GM23338 (cell line): Measurements from ENCODE around the gene OBP2A. TPM values are rescaled to one million over a fixed set of nuclear protein-coding genes. Genes with fewer than 3 reads are reported as not detected.

ENCODE experiments used
- ATAC-seq: fragments of 200-7000 bp; cut with Tn5 transposase; 3 replicates; pipeline ENCODE4 v1.9.1; 2020
- DNase-seq: peaks from one replicate; pipeline ENCODE4 v3.0.0-alpha.2; 2015; ENCODE audit warnings: low spot score
- H2AFZ ChIP-seq: fragments of 200-600 bp; sonication (generic); 2 replicates; pipeline ENCODE4 v1.8.0; 2016; ENCODE audit warnings: antibody characterized with exemption, mild to moderate bottlenecking, moderate library complexity
- H3F3A ChIP-seq: fragments of 200-600 bp; sonication (generic); replicated peaks from 2 replicates; pipeline ENCODE4 v1.8.0; 2017; ENCODE audit warnings: antibody characterized with exemption, mixed run types, low read depth
- H3K27ac ChIP-seq: fragments of 200-600 bp; sonication (generic); 2 replicates; pipeline ENCODE4 v1.6.1; 2016; ENCODE audit warnings: low read depth
- H3K27me3 ChIP-seq: fragments of 200-600 bp; sonication (generic); 2 replicates; pipeline ENCODE4 v1.8.0; 2016; ENCODE audit warnings: mild to moderate bottlenecking, mixed run types, moderate library complexity; ENCODE audit not compliant: insufficient read depth
- H3K36me3 ChIP-seq: fragments of 200-600 bp; sonication (generic); 2 replicates; pipeline ENCODE4 v1.8.0; 2016; ENCODE audit warnings: mild to moderate bottlenecking; ENCODE audit not compliant: insufficient read depth
- H3K4me1 ChIP-seq: fragments of 200-600 bp; sonication (generic); 2 replicates; pipeline ENCODE4 v1.8.0; 2016; ENCODE audit warnings: mild to moderate bottlenecking, moderate library complexity; ENCODE audit not compliant: insufficient read depth
- H3K4me2 ChIP-seq: fragments of 200-600 bp; sonication (generic); 2 replicates; pipeline ENCODE4 v1.7.1; 2017; ENCODE audit warnings: mixed run types
- H3K4me3 ChIP-seq: fragments of 200-600 bp; sonication (generic); 2 replicates; pipeline ENCODE4 v1.6.1; 2016; ENCODE audit warnings: mixed run types
- H3K79me2 ChIP-seq: fragments of 200-600 bp; sonication (generic); replicated peaks from 2 replicates; pipeline ENCODE4 v1.8.0; 2017; ENCODE audit warnings: mild to moderate bottlenecking; ENCODE audit not compliant: insufficient read depth
- H3K9me2 ChIP-seq: fragments of 200-600 bp; sonication (generic); 2 replicates; pipeline ENCODE4 v1.8.0; 2017; ENCODE audit not compliant: insufficient read depth
- H4K20me1 ChIP-seq: fragments of 200-600 bp; sonication (generic); replicated peaks from 2 replicates; pipeline ENCODE4 v1.8.0; 2017; ENCODE audit warnings: mild to moderate bottlenecking; ENCODE audit not compliant: insufficient read depth
- H3K27ac Mint-ChIP-seq: 2 replicates; pipeline ENCODE4 v1.8.0; 2020; ENCODE audit warnings: inconsistent platforms, mild to moderate bottlenecking, moderate library complexity, mixed read lengths
- H3K27me3 Mint-ChIP-seq: 3 replicates; pipeline ENCODE4 v1.8.0; 2022; ENCODE audit warnings: low read depth, mild to moderate bottlenecking, moderate library complexity, mixed read lengths, inconsistent platforms; ENCODE audit not compliant: insufficient read depth, poor library complexity
- H3K36me3 Mint-ChIP-seq: 3 replicates; pipeline ENCODE4 v1.8.0; 2021; ENCODE audit warnings: low read depth, mild to moderate bottlenecking, inconsistent platforms, moderate library complexity, mixed read lengths
- H3K4me1 Mint-ChIP-seq: 3 replicates; pipeline ENCODE4 v1.8.0; 2020; ENCODE audit warnings: mild to moderate bottlenecking, inconsistent platforms, mixed read lengths
- H3K4me3 Mint-ChIP-seq: 3 replicates; pipeline ENCODE4 v1.8.0; 2021; ENCODE audit warnings: moderate library complexity, mild to moderate bottlenecking, inconsistent platforms, mixed read lengths
- H3K9me3 Mint-ChIP-seq: 3 replicates; pipeline ENCODE4 v1.8.0; 2020; ENCODE audit warnings: moderate library complexity, mild to moderate bottlenecking, inconsistent platforms, mixed read lengths
- EZH2phosphoT487 ChIP-seq: fragments of 200-600 bp; sonication (generic); IDR thresholded peaks from one replicate; pipeline ENCODE4 v1.8.1; 2018; ENCODE audit warnings: antibody characterized with exemption; ENCODE audit not compliant: unreplicated experiment
- JUNB ChIP-seq: IDR thresholded peaks from one replicate; pipeline ENCODE4 v1.6.1; 2016; ENCODE audit warnings: antibody characterized with exemption; ENCODE audit not compliant: unreplicated experiment
- NANOG ChIP-seq: IDR thresholded peaks from 2 replicates; pipeline ENCODE4 v1.6.1; 2016; ENCODE audit warnings: antibody characterized with exemption, borderline replicate concordance
- POLR2AphosphoS5 ChIP-seq: IDR thresholded peaks from 2 replicates; pipeline ENCODE4 v1.6.1; 2016; ENCODE audit warnings: antibody characterized with exemption, low read depth
- ZNF114 ChIP-seq: fragments of 250-450 bp; sonication (Bioruptor Pico); IDR thresholded peaks from 2 replicates; pipeline ENCODE4 v1.5.0; 2020; ENCODE audit warnings: mild to moderate bottlenecking, moderate library complexity
- ZNF331 ChIP-seq: fragments of 250-450 bp; sonication (Bioruptor Pico); IDR thresholded peaks from 2 replicates; pipeline ENCODE4 v1.5.0; 2020; ENCODE audit warnings: low read depth, mild to moderate bottlenecking, moderate library complexity
- polyA plus RNA-seq: library from polyadenylated mRNA; unstranded; fragments of >200 nt; fragmentation: Nextera tagmentation; extraction: Ambion mirVana; gene quantifications from 2 replicates; pipeline ENCODE4 v1.2.1, GENCODE V29; 2016
- total RNA-seq: library from RNA; depleted of rRNA; stranded (reverse); fragments of >200 nt; shearing (Covaris generic); gene quantifications from 2 replicates; pipeline ENCODE4 v1.2.3, GENCODE V29; 2014
- TF ChIP-seq, protein P1 (sequence below): IDR thresholded peaks from one replicate; pipeline ENCODE4 v1.6.1; 2018; ENCODE audit warnings: antibody characterized with exemption; ENCODE audit not compliant: unreplicated experiment
- TF ChIP-seq, protein P2 (sequence below), 2 experiments: fragments of 200-600 bp in 1 of 2; sonication (generic) in 1 of 2; conservative IDR thresholded peaks; 2 replicates each; pipeline versions ENCODE4 v1.5.1 to v1.6.1; 2016 to 2017; ENCODE audit warnings: antibody characterized with exemption in 2 of 2, low read depth in 2 of 2, mild to moderate bottlenecking in 2 of 2, moderate library complexity in 1 of 2

Gene OBP2A
- total and polyA plus RNA-seq, 2 experiments from 2014 or later: not detected

DNA sequence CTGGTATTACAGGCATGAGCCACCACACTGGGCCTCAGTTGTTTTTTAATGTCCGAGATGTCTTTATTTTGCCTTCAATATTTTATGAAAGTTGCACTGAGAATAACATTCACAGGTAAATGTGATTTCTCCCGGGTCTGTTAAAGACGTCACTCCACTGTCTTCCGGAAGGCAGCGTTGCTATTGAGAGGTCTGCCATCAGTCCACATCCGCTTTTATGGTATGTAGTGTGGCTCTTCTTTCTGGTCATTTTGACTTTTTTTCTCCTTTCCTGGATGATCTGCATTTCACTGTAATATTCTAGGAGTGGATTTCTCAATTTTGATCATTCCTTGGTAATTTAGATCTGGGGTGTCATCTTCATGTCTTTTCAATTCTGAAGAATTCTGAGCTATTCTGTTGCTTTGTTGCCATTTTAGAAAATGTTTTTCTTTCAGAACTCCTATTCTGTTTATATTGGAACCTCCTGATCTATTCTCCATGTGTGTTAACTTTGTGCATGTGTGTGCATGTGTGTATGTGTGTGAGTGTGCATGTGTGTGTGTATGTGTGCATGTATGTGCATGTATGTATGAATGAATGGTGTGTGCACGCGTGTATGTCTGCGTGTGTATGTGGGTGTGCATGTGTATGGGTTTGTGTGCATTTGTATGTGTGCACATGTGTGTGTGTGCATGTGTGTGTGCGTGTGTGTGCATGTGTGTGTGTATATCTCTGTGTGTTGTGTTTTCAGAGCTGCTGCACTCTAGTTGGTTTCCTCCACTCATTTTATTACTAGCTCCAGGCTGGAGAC is 26.6 kb upstream of the OBP2A start:
- no peak overlapping the region for H2AFZ ChIP-seq
- H3K4me3 ChIP-seq: no peak overlapping the region
- no peak for TF ChIP-seq JUNB
- TF ChIP-seq EZH2phosphoT487: no peak
- no peak for TF ChIP-seq NANOG
- no peaks in the 10 kb centered on the region for H3K27me3 ChIP-seq
- H3K36me3 ChIP-seq: no peaks in the 10 kb centered on the region
- no peaks in the 10 kb centered on the region for H3F3A ChIP-seq
- H3K9me2 ChIP-seq: no peaks in the 10 kb centered on the region
- no peaks in the 10 kb centered on the region for H4K20me1 ChIP-seq
- no peak overlapping the region for H3K4me3 Mint-ChIP-seq
- H3K4me2 ChIP-seq: no peak overlapping the region
- no peak overlapping the region for H3K27ac ChIP-seq
- no peaks in the 10 kb centered on the region for H3K79me2 ChIP-seq
- no peak overlapping the region for H3K27ac Mint-ChIP-seq
- peaks cover 10% of the 10 kb centered on the region; the same call in 2 of the 3 replicates for H3K4me1 Mint-ChIP-seq
- no peak for ATAC-seq
- H3K27me3 Mint-ChIP-seq: no peaks in the 10 kb centered on the region
- no peaks in the 10 kb centered on the region for H3K36me3 Mint-ChIP-seq
- no peak for DNase-seq
- H3K4me1 ChIP-seq: no peaks in the 10 kb centered on the region
- H3K9me3 Mint-ChIP-seq: no peaks in the 10 kb centered on the region

DNA sequence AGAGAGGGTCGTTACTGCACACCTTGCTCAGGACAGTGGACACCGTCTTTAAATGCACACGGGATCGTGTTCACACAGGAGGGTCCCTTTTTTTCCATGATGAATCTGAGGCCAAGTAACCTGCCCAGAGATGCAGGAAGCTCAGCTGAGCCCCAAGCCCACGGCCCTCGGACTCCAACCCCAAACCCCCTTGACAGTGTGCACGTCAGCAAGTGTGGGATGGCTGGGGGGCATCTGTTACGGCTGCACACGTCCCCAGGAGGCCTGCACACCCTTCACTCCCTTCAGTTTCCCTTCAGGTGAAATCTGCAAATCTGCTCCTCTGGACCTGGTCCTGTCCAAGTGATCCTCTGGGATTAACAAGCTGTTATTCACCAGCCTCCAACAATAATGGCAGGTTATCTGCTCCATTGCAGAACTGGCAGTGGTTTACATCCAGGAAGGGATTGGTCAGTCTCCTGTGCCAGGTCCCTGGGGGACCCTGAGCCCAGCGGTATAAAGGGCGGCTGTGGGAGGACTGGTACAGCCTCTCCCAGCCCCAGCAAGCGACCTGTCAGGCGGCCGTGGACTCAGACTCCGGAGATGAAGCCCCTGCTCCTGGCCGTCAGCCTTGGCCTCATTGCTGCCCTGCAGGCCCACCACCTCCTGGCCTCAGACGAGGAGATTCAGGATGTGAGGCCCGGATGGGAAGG is 24.9 kb upstream of the OBP2A start, which contains the start of gene LCN1:
Gene LCN1 (plus strand): TSS at position 525 of the 692 bp plus-strand sequence. CDS start 58 bp downstream, at position 583.
- no peak within 1 kb of the TSS for H2AFZ ChIP-seq
- DNase-seq: no peak
- no peak within 1 kb of the TSS for H3K27ac Mint-ChIP-seq
- TF ChIP-seq POLR2AphosphoS5 (no peak), ZNF114 (CRISPR knock-in tag) (no peak), ZNF331 (CRISPR knock-in tag) (no peak), NANOG (no peak), JUNB (no peak)
- TF ChIP-seq, protein P1, sequence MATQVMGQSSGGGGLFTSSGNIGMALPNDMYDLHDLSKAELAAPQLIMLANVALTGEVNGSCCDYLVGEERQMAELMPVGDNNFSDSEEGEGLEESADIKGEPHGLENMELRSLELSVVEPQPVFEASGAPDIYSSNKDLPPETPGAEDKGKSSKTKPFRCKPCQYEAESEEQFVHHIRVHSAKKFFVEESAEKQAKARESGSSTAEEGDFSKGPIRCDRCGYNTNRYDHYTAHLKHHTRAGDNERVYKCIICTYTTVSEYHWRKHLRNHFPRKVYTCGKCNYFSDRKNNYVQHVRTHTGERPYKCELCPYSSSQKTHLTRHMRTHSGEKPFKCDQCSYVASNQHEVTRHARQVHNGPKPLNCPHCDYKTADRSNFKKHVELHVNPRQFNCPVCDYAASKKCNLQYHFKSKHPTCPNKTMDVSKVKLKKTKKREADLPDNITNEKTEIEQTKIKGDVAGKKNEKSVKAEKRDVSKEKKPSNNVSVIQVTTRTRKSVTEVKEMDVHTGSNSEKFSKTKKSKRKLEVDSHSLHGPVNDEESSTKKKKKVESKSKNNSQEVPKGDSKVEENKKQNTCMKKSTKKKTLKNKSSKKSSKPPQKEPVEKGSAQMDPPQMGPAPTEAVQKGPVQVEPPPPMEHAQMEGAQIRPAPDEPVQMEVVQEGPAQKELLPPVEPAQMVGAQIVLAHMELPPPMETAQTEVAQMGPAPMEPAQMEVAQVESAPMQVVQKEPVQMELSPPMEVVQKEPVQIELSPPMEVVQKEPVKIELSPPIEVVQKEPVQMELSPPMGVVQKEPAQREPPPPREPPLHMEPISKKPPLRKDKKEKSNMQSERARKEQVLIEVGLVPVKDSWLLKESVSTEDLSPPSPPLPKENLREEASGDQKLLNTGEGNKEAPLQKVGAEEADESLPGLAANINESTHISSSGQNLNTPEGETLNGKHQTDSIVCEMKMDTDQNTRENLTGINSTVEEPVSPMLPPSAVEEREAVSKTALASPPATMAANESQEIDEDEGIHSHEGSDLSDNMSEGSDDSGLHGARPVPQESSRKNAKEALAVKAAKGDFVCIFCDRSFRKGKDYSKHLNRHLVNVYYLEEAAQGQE: no peak
- TF ChIP-seq, protein P2, sequence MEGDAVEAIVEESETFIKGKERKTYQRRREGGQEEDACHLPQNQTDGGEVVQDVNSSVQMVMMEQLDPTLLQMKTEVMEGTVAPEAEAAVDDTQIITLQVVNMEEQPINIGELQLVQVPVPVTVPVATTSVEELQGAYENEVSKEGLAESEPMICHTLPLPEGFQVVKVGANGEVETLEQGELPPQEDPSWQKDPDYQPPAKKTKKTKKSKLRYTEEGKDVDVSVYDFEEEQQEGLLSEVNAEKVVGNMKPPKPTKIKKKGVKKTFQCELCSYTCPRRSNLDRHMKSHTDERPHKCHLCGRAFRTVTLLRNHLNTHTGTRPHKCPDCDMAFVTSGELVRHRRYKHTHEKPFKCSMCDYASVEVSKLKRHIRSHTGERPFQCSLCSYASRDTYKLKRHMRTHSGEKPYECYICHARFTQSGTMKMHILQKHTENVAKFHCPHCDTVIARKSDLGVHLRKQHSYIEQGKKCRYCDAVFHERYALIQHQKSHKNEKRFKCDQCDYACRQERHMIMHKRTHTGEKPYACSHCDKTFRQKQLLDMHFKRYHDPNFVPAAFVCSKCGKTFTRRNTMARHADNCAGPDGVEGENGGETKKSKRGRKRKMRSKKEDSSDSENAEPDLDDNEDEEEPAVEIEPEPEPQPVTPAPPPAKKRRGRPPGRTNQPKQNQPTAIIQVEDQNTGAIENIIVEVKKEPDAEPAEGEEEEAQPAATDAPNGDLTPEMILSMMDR (conservative IDR thresholded peaks at IDR 0.05; ENCODE audit: low read depth in 2 of 2): no peak

More for the DNA sequence above, 24.9 kb upstream of the OBP2A start, which contains the start of gene LCN1:
- no peaks in the 10 kb centered on the region for H3K79me2 ChIP-seq
- H3K36me3 Mint-ChIP-seq: no peaks in the 10 kb centered on the region
- H3F3A ChIP-seq: no peaks in the 10 kb centered on the region
- H3K4me1 ChIP-seq: no peaks in the 10 kb centered on the region
- H3K4me2 ChIP-seq: no peak within 1 kb of the TSS
- peaks cover 10% of the 10 kb centered on the region; the same call in 2 of the 3 replicates for H3K4me1 Mint-ChIP-seq
- no peaks in the 10 kb centered on the region for H4K20me1 ChIP-seq
- ATAC-seq: no peak
- H3K27me3 Mint-ChIP-seq: no peaks in the 10 kb centered on the region
- no peaks in the 10 kb centered on the region for H3K9me2 ChIP-seq
- no peak within 1 kb of the TSS for H3K4me3 ChIP-seq
- no peak within 1 kb of the TSS for H3K4me3 Mint-ChIP-seq
- no peaks in the 10 kb centered on the region for H3K27me3 ChIP-seq
- no peaks in the 10 kb centered on the region for H3K36me3 ChIP-seq
- H3K9me3 Mint-ChIP-seq: no peaks in the 10 kb centered on the region
- H3K27ac ChIP-seq: no peak within 1 kb of the TSS
